ENCODE measurements around the gene EDAR.

GRCh38 chr2:108938077-108938710 is 50.8 kb downstream of the EDAR start:
- TF ChIP-seq TEAD4 (IDR thresholded peaks at IDR 0.05; ENCODE audit: low read depth, low read length) = no peak
- no peak for TF ChIP-seq CTCF (IDR thresholded peaks at IDR 0.05; ENCODE audit: control extremely low read depth in 1 of 3, insufficient read depth in 1 of 3, low read depth in 1 of 3, low read length in 3 of 3)
- no peak for TF ChIP-seq POLR2AphosphoS5 (IDR thresholded peaks at IDR 0.05; ENCODE audit: low read depth, low read length)

Measured in H1 (cell line).